ENCODE results near the gene RSL1D1. TPM values are rescaled to one million over a fixed set of nuclear protein-coding genes. Genes with fewer than 3 reads are reported as not detected.

RSL1D1 gene
- polyA plus RNA-seq, 2 of the 4 experiments (the other 2 are of a cell fraction) = 209 to 330 TPM

DNA sequence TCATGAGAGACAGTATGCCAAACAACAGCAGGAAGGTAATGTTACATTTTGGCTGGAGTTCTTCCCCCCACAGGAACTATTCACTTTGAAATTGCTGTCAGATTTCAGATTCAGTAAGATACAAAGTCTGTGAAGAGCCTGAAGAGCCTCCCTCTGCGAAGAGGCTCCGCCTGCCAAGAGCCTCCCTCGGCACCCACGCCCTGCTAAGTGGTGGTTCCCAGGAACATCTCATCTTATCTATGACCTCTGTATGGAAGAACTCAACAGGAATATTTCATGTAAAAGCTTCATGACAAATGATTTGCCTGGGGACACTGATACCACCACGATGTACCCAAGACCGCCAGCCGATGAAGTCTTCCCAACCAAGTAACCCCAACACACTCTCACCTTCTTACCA, 57.5 kb downstream of the RSL1D1 start:
- peaks cover 44% of the 10 kb centered on the region for H3K4me1 ChIP-seq

DNA sequence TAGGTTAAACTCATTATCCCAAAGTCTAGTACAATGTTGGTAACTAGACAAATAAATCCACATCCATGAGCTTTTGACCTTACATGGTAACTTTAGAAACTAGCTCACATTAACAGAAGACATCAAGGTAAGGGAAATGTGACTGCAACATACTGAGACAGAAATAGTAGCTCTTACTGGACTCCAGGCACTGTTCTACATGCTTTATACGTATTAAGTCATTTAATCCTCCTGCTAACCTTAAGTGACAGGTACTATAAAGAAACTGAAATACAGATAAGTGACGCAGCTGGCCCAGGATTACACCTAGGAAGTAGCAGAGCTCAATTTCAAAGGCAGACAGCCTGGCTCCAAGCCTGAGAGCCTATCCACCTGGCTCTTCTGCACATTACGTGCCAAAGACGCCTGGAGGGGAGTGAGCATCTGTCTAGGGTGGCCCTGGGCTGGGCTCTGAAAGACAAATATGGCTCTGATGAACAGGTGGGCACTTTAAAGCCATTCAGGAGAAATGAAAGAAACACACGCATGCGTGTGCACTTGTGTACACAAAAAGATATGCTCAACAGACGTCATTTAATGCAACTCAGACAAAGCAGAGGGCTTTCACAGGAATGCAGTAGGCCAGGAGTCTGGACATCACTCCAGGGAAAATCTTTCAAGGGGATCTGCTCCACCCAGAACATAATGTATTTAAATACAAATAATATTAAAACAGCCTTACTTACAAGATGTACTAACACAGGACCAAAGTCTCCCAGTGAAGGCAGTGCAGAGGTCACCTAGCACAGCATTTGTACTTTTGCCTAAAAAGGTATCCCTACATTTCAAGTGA, 58.7 kb downstream of the RSL1D1 start:
- ChIA-PET POLR2A (no interaction called here), CTCF (interaction anchor here (1.5 to 3.5 kb wide), 2 partner anchors 11 to 49 kb away, joined by 3 to 12 read pairs; no protein-coding TSS in a partner anchor)
- no peak overlapping the region; a peak in 1 of 6 replicates for H3K27ac ChIP-seq
- peaks cover 37% of the 10 kb centered on the region; the same call in 2 of the 3 replicates for H3K4me1 ChIP-seq
- ATAC-seq (no peak), FAIRE-seq (no peak), DNase-seq (ENCODE audit: low read depth in 1 of 2, low spot score in 1 of 2) (no peak)
- H3K4me2 ChIP-seq = no peak overlapping the region
- TF ChIP-seq, protein P1, sequence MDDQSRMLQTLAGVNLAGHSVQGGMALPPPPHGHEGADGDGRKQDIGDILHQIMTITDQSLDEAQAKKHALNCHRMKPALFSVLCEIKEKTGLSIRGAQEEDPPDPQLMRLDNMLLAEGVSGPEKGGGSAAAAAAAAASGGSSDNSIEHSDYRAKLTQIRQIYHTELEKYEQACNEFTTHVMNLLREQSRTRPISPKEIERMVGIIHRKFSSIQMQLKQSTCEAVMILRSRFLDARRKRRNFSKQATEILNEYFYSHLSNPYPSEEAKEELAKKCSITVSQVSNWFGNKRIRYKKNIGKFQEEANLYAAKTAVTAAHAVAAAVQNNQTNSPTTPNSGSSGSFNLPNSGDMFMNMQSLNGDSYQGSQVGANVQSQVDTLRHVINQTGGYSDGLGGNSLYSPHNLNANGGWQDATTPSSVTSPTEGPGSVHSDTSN (IDR thresholded peaks at IDR 0.05) = no peak
- TF ChIP-seq JUN (IDR thresholded peaks at IDR 0.05) (no peak), NR3C1 (IDR thresholded peaks at IDR 0.05) (no peak), CHD2 (IDR thresholded peaks at IDR 0.05; ENCODE audit: low read length, partially characterized antibody) (no peak), RAD21 (conservative IDR thresholded peaks at IDR 0.05 in 1 of 2, IDR thresholded peaks at IDR 0.05 in 1 of 2) (no peak), HOXA7 (CRISPR knock-in tag; IDR thresholded peaks at IDR 0.05) (no peak), NFE2L2 (conservative IDR thresholded peaks at IDR 0.05; ENCODE audit: low read length) (no peak), TP53 (CRISPR knock-in tag; IDR thresholded peaks at IDR 0.05) (no peak), KDM5A (IDR thresholded peaks at IDR 0.05) (no peak), MAZ (IDR thresholded peaks at IDR 0.05; ENCODE audit: borderline replicate concordance, low read depth, low read length) (no peak), ESRRA (IDR thresholded peaks at IDR 0.05; ENCODE audit: borderline replicate concordance, low read length) (no peak), RNF2 (IDR thresholded peaks at IDR 0.05; ENCODE audit: borderline replicate concordance, low read depth) (no peak), BHLHE40 (IDR thresholded peaks at IDR 0.05; ENCODE audit: low read depth, low read length) (no peak), HDAC2 (IDR thresholded peaks at IDR 0.05) (no peak), CHD4 (IDR thresholded peaks at IDR 0.05; ENCODE audit: borderline replicate concordance) (no peak), ZNF302 (CRISPR knock-in tag; IDR thresholded peaks at IDR 0.05) (no peak), RARB (CRISPR knock-in tag; IDR thresholded peaks at IDR 0.05) (no peak)
- TF ChIP-seq, protein P2, sequence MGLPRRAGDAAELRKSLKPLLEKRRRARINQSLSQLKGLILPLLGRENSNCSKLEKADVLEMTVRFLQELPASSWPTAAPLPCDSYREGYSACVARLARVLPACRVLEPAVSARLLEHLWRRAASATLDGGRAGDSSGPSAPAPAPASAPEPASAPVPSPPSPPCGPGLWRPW (IDR thresholded peaks at IDR 0.05) = no peak
- TF ChIP-seq, protein P3, sequence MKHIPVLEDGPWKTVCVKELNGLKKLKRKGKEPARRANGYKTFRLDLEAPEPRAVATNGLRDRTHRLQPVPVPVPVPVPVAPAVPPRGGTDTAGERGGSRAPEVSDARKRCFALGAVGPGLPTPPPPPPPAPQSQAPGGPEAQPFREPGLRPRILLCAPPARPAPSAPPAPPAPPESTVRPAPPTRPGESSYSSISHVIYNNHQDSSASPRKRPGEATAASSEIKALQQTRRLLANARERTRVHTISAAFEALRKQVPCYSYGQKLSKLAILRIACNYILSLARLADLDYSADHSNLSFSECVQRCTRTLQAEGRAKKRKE (CRISPR knock-in tag; IDR thresholded peaks at IDR 0.05; ENCODE audit: low read depth) = no peak
- TF ChIP-seq, protein P4, sequence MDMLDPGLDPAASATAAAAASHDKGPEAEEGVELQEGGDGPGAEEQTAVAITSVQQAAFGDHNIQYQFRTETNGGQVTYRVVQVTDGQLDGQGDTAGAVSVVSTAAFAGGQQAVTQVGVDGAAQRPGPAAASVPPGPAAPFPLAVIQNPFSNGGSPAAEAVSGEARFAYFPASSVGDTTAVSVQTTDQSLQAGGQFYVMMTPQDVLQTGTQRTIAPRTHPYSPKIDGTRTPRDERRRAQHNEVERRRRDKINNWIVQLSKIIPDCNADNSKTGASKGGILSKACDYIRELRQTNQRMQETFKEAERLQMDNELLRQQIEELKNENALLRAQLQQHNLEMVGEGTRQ (IDR thresholded peaks at IDR 0.05) = no peak
- H3K9me3 ChIP-seq = no peaks in the 10 kb centered on the region
- no peak overlapping the region for H3K4me3 ChIP-seq
- WGBS (ENCODE audit: missing lambda C conversion rate) = 89% methylated on average over 7 of the region's 7 CpGs

More for the DNA sequence above, 57.5 kb downstream of the RSL1D1 start:
- TF ChIP-seq, protein P5, sequence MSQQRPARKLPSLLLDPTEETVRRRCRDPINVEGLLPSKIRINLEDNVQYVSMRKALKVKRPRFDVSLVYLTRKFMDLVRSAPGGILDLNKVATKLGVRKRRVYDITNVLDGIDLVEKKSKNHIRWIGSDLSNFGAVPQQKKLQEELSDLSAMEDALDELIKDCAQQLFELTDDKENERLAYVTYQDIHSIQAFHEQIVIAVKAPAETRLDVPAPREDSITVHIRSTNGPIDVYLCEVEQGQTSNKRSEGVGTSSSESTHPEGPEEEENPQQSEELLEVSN (IDR thresholded peaks at IDR 0.05; ENCODE audit: borderline replicate concordance, low read depth) = no peak
- TF ChIP-seq NR3C1 (IDR thresholded peaks at IDR 0.05) (no peak), POLR2A (IDR thresholded peaks at IDR 0.05; ENCODE audit: low read length) (no peak), RARB (CRISPR knock-in tag; IDR thresholded peaks at IDR 0.05) (no peak), EHF (CRISPR knock-in tag; IDR thresholded peaks at IDR 0.05) (no peak), RCOR1 (IDR thresholded peaks at IDR 0.05; ENCODE audit: low read depth, low read length) (no peak), KDM1A (IDR thresholded peaks at IDR 0.05; ENCODE audit: low read depth) (no peak), MYC (IDR thresholded peaks at IDR 0.05; ENCODE audit: borderline replicate concordance, low read length) (no peak), RAD21 (conservative IDR thresholded peaks at IDR 0.05 in 1 of 2, IDR thresholded peaks at IDR 0.05 in 1 of 2) (no peak), ZNF302 (CRISPR knock-in tag; IDR thresholded peaks at IDR 0.05) (no peak), CHD2 (IDR thresholded peaks at IDR 0.05; ENCODE audit: low read length, partially characterized antibody) (no peak), TFCP2L1 (CRISPR knock-in tag; IDR thresholded peaks at IDR 0.05) (no peak), GATA3 (IDR thresholded peaks at IDR 0.05; ENCODE audit: borderline replicate concordance) (no peak), HOXB13 (CRISPR knock-in tag; IDR thresholded peaks at IDR 0.05; ENCODE audit: low read depth) (no peak), TP53 (CRISPR knock-in tag; IDR thresholded peaks at IDR 0.05) (no peak)
- TF ChIP-seq, protein P6, sequence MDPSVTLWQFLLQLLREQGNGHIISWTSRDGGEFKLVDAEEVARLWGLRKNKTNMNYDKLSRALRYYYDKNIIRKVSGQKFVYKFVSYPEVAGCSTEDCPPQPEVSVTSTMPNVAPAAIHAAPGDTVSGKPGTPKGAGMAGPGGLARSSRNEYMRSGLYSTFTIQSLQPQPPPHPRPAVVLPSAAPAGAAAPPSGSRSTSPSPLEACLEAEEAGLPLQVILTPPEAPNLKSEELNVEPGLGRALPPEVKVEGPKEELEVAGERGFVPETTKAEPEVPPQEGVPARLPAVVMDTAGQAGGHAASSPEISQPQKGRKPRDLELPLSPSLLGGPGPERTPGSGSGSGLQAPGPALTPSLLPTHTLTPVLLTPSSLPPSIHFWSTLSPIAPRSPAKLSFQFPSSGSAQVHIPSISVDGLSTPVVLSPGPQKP (IDR thresholded peaks at IDR 0.05; ENCODE audit: low read depth, low read length) = no peak
- TF ChIP-seq, protein P2 (IDR thresholded peaks at IDR 0.05) = no peak
- TF ChIP-seq, protein P1 (IDR thresholded peaks at IDR 0.05) = no peak
- Histone ChIP-seq H3K4me2 (no peak overlapping the region), H3K4me3 (no peak overlapping the region), H3K9me3 (no peaks in the 10 kb centered on the region), H3K27ac (no peak overlapping the region)
- FAIRE-seq = no peak
- CTCF ChIA-PET = interaction anchor here (0.8 to 1.5 kb wide), 3 partner anchors 12 to 50 kb away, joined by 3 read pairs; no protein-coding TSS in a partner anchor
- POLR2A ChIA-PET = no interaction called here
- 90% methylated on average over 7 of the region's 7 CpGs for WGBS (ENCODE audit: missing lambda C conversion rate)
- no peak for ATAC-seq
- no peak for DNase-seq (ENCODE audit: low read depth in 1 of 2, low spot score in 1 of 2)
